Liver (tissue), 3 donors: ENCODE measurements around the gene ATP10A.

Source experiments
- ATF3 ChIP-seq: IDR thresholded peaks from 2 replicates; pipeline ENCODE4 v1.6.1; 2016; ENCODE audit warnings: antibody characterized with exemption
- CTCF ChIP-seq: fragments of 150-350 bp; IDR thresholded peaks from 2 replicates; pipeline ENCODE4 v1.5.1; 2017; ENCODE audit warnings: improper control_type of control experiment, low read depth, low read length; ENCODE audit not compliant: missing input control
- JUND ChIP-seq, 2 donors: IDR thresholded peaks; 2 replicates each; pipeline ENCODE4 v1.6.1; 2016; ENCODE audit warnings: antibody characterized with exemption in 2 of 2
- TAF1 ChIP-seq: conservative IDR thresholded peaks from 2 replicates; pipeline ENCODE4 v1.6.1; 2016; ENCODE audit warnings: antibody characterized with exemption, mild to moderate bottlenecking
- donor health status: healthy.
- donor health status: healthy.

- no peak for TF ChIP-seq CTCF
- no peak for TF ChIP-seq TAF1
- TF ChIP-seq ATF3, result no peak
- no peak for TF ChIP-seq JUND (IDR thresholded peaks at IDR 0.05)
These were observed 194.8 kb downstream of the ATP10A start for GRCh38 chr15:25668236-25668795.
